NCI-H526 treated with DMSO at 0.1 percent for 48 hours (cell line): ENCODE results near the gene PARP4.
"Not testable (repeated sequence)": the region's sequence is repeated elsewhere in the genome, so short reads cannot be mapped to it uniquely, and the experiment has no call there.

Source experiments
- DNase-seq: peaks from one replicate; lab custom pipeline; 2025; lab: John Stamatoyannopoulos, UW

PARP4 gene

DNA sequence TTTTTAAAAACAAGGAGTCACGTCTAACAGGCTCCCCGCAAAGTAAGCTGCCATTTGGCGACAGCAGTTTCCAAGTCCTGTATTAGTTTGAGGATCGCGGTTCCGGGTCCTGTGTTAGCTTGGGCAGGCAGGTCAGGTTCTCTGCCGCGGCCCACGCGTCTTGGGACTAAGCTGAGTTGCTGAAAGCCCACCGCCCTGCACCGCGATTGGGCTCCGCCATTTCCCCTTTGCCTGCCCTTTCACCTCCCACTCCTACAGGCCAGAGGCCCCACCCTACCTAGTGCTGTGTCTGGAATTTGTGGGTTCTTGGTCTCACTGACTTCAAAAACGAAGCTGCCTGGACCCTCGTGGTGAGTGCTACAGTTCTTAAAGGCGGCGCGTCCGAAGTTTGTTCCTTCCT lies 6.8 kb downstream of the PARP4 start:
- DNase-seq, result no peak

DNA sequence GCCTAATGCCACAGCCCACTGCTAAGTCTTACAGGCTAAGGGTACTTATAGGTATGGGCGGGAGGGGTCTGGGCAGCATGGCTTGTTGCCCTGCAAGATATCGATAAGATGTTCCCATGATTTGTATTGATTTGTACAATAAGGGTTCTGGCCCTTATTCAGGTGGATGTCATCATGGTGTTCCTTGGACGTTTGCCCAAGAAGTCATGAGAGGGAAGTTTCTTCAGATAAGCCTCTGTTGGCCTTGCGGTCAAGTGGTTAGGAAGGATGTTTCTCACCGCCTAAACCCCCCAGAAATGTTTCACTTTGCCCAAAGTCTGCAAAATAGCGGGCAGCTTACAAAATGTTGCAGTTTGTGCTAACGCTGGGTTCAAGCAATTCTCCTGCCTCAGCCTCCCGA lies 7.3 kb downstream of the PARP4 start:
- DNase-seq, result no peak

DNA sequence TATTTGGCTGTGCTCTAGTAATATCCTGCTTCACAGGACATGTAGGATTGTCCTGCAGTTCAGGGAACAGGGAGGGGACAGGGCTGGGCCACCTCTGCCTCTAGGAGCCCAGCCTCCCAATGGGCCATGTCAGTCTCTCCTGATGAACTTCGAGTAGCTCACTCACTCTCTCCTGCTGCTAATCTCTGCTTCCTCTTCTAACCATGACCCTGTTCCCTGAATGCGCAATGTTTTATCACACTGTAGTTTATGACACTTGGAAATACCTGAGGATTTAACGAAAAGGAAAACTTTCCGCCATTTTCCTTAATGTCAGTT lies 9.2 kb downstream of the PARP4 start:
- no peak for DNase-seq

DNA sequence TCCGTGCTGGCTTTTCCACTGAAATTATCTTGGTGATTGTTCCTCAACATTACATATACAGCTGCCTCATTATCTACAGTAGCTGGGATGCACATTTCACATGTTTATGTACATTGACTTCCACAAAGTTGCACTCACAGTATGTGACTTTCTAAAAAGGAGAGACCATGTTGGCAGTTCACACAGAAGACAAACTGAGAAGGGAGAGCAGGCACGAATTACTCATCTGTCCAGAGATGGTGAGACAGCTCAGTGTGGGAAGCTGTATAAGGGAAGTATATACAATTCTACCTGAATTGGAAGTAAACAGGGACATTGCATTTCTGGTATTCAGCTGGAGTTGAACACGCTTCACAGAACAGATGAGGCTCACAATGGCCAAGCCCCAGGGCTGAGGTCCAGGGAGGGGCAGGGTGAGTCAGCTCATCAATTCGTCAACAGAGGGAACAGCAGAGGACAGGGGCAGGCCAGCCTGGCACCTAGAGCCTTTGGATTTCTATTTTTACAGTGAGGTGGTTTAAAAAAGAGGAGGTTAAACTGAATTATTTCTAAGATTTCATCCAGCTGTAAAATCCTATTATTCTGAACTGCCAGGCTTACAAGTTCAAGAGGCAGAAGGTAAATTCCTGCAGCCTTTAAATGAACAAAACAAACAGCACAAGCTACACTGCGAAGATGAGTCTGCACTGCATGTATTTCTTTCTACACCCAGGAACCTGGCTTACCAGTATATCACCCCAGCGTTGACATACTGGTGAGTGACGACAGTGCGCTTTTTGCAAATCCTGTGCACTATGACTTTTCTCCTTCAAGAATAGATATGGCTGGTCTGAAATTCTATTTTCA lies 9.8 kb downstream of the PARP4 start:
- DNase-seq, result no peak

DNA sequence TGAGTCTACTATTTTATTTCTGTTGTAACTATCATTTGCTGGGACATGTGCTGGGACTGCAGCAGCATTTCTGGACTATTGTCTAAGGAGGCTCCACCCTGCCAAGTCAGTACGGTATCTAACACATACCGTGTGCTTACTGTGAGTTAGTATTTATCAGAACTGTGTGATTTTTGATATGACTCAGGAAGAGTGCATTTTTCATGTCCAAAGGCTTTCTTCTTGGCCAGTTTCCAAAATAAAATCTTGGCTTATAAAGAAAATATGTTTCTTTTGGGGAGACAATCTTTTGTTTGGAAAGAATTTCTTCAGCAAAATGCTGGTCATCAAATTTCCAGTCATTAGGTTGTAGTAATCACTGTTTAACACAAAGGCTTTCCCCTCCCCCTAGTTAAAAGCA lies 11.6 kb downstream of the PARP4 start:
- no peak for DNase-seq

DNA sequence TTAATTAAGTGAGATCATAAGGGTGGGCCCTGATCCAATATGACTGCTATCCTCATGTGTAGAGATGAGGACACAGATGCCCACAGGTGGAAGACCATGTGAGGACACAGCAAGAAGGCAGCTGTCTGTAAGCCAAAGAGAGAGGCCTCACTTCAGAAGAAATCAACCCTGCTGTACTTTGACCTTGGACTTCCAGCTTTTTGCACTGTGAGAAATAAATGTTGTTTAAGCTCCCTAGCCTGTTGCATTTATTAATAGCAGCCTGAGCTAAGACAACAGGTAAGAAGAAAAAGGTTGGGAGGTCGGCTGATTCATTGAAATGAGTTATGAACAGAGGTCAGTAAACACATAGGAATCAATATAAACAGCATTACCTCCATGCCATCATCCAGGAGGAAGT lies 14.8 kb downstream of the PARP4 start:
- DNase-seq, result no peak

DNA sequence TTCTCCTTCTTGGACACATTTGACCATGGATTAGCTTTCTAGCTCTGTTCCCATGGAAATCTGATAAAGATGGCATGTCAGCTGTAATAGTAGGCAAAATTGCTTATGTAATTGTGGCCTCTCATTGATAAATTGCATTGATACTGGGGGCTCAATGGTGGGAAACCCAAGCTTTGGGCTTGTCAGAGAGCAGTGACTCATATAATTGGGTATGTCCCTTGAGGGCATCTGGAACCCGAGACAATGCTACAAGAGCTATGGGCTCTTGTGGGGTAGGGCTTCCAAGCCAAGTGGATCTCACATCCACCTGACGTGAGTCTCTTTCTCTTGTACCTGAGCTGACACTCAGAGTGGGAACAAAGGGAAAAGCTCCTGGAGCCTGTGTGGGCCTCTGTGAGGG lies 16.3 kb downstream of the PARP4 start:
- DNase-seq, result not testable (repeated sequence)

DNA sequence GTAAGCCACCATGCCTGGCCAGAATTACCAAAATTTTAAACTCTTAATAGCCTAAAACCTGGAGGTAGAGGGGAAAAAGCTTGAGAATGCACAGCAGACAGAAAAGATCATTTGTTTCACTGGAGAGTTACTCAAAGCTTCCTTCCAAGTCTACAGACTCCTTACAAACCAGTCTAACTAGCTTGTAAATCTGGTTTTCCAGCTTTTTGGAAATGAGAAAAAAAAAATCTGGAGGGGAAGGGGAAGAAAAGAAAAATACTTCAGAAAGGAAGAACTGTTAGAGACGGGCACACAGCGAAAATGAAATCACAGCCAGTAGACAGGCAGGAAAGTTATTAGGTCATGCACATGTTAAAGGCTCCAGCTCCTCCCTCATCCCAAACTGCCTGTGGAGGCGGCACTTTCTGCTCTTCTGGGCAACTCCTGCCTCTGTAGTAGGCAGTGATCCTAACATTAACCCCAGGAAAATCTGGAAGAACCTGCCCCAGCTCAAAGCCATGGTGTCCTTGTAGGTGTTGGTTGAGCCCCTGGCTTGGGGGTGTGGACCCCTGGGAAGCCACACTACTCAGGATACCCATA lies 17.3 kb downstream of the PARP4 start:
- DNase-seq, result no peak

DNA sequence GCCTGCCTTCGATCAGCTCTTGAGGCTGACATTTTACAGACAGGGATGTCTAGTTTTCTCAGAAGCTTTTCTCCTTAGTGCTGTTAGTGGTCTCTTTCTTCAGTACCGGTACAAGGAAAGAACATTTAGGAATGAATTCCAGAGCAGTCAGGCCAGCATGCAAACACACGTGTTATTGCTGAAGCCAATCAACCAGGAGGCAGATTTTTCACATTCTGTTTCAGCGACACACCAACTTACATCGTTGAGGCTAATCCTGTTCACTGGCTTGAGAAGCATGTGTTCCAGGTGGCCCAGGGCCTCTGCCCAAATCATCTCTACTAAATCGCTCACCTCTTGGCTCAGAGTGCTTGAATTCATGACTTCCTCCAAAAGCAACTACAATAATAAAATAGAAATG lies 19.2 kb downstream of the PARP4 start:
- DNase-seq, result no peak

DNA sequence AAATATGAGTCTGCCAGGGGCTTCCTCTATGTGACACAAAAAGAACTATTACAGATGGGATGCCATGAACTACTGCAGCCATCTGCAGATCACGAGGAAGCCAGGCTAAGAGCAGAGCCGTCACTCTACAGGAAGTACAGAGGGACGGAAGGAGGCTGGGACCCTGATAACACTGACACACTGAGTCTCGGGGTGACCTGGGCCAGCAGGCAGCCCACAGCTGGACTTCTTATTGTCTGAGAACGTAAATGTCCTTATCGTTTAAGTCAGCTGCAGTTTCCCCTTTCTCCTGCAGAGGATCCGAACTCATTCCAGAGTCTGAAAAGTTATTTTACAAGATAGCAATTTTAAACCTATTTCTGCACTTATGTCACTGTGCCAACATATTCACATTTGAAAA lies 20.7 kb downstream of the PARP4 start:
- DNase-seq, result no peak

DNA sequence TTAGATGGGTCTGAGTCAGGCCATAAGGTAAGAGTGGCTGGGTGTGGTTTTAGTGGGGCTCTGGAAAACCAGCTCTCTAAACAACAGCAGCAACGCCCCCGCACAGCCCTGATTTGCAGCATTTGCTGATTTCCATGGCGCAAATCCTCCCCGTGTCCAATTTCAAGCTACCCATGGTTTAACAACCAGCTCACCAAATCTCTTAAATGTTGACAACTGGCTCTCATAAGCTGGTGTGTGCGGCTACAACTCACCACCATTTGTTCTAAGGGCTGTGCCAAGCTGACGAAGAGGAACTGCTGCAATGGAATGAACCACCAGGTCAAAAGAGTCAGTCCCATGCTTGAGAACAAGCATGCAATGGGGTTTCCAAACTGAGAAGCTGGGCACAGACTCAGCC lies 22.9 kb downstream of the PARP4 start:
- DNase-seq, result no peak

DNA sequence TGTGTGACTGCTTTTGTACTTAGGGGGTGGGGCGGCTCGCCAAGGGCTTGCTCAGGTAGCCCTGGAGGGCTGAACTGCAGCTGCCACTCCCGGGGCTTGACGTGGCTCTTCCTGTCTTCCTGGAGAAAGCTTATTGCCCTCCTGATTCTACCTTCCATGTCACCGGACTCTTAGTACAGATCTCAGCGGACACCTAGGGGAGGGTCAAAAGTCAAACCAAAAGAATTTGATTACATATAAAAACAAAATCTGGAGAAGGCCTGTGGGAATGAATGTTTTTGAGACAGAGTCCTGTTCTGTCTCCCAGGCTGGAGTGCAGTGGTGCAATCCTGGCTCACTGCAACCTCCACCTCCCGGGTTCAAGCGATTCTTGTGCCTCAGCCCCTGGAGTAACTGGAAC lies 24.5 kb downstream of the PARP4 start:
- DNase-seq, result not testable (repeated sequence)

DNA sequence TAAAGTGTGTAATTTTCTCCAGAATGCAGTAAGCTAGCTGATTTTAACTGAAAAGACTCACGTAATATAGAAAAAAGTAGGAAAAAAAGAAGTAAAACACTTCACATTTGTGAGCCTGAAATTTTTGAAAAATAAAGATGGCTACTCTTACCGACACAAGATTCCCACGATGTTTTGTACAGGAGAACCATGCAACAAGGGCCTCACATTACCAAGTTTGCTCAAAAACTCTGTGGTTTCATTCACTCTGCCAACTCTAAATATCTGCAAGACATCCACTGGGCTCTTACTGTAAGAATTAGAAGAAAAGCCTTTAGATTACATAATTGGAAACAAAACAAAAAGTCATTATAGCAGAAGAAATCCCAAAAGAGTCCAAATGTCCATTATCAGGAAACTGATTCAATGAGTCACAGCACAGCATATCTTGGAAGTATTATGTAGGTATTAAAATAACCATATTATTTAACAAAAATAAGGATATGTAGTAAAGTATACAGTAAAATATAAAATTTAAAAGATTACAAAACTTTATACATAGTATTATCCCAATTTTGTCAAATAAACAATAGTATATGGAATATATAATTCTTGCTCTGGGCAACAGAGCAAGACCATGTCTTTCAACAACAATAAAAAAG lies 26.4 kb downstream of the PARP4 start:
- not testable (repeated sequence) for DNase-seq

DNA sequence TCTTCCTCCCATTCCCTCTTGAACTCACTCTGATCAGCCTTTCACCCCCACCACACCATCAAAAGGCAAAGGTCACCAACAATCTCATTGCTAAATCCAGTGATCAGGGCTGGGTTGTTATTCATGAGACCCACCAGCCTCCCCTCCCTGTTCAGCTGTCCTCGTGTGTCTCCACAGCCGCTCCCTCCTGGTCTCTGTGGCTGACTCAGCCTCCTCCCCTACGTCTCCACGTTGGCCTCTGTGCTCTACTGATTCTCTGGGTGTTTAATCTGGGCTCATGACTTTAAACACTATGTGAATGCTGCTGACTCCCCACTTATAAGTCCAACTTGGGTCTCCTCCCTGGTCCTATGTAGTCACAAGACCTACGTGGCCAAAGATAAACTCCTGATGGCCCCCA lies 38.9 kb downstream of the PARP4 start:
- DNase-seq, result no peak

DNA sequence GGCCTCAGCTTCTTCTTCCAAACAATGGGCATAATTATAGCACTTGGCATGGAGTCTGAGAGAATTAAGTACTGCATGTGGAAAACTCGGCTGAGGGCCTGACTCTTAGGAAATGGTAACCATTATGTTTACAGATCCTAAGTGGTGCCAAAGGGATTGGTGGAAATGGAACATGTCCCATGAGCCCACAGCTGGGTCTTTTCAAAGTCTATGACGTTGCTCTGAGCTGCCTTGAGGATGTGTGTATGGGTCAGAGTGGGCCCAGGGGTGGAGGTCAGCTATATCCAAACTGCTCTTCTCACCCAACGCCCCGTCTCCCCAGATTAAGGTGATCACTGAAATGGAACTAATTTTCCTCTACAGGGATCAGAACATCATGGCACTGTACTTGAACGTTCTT lies 40.4 kb downstream of the PARP4 start:
- not testable (repeated sequence) for DNase-seq

DNA sequence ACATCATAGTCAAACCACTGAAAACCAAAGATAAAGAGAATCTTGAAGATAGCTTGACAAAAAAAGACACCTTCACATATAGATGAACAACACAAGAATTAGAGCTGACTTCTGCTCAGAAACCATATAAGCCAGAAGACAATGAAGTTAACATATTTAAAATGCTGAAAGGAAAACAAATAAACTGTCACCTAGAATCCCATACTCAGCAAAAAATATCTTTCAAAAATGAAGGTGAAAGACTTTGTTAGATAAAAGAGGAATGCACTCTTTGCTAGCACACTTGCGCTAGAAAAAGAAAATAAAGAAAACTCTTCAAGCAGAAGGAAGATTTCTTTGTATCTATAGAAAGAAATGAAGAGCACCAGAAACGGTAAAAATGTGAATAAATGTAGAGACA lies 49.5 kb downstream of the PARP4 start:
- no peak for DNase-seq

DNA sequence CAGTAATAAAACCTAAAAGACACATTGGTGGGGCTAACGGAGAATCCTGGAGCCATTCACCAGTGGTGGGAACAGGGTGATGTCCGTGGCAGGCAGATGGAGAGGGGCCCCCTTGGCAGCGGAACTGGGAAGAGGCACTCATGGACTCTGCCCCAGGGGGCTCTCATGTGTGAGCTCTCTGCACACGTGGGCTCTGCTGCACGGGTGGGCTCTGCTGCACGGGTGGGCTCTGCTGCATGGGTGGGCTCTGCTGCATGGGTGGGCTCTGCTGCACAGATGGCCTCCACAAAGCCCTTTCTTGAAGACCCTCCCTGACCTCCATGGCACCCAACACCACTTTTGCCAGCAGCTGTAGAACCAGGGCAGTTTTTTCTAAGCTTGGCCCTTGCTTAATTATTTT lies 52.3 kb downstream of the PARP4 start:
- no peak for DNase-seq

DNA sequence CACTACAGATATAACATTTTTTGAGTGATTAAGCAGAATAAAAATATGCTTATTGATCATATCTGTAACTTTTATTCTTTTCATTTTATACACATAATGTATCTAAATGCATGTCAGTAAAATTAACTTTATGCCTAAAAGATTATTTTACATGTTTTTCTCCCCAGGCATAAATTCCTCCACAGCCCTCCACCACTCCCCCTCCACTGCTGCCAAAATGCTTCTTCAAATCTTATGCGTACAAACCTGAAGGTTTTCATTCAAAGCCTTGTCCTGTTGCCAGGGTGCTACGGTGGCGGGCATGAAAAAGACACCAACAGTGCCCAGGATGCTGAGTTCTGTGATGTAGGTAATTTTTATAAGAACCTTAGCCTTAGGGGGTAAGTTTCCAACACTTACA lies 52.9 kb downstream of the PARP4 start:
- no peak for DNase-seq

DNA sequence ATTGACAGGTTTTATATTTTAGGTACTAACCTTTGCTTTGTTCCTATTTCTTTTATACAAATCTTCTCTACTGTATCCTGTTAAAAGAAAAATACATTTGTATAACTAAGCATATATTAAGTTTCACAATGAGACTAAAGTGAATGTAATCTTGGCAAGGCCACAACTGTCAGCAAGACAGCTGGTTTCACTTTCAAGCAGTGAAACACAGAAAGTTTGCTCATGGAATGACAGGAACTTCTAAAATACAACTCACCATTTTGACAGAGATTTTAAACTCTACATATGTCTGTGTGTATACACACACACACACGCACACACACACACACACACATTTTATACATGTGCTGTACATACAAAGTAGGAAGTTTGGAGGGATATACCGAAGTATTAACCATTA lies 53.3 kb downstream of the PARP4 start:
- DNase-seq, result no peak

DNA sequence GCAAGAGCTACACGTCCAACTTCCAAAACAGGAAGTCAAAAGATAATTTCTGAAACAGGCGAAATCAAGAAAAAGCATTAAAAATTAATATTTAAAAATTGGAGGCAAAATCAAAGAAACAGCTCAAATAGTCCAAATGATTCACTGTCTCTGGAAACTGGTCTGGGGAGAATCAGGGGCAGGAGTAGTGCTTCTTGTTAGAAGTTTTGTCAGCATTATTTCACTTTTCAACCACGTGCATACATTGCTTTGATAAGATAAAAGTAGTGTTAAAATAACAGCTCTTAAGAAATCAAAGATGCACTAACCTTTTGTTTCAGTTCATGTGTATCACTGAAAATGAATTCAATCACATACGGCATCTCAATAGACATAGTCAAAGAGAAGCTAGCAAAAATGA lies 53.8 kb downstream of the PARP4 start:
- DNase-seq, result no peak

DNA sequence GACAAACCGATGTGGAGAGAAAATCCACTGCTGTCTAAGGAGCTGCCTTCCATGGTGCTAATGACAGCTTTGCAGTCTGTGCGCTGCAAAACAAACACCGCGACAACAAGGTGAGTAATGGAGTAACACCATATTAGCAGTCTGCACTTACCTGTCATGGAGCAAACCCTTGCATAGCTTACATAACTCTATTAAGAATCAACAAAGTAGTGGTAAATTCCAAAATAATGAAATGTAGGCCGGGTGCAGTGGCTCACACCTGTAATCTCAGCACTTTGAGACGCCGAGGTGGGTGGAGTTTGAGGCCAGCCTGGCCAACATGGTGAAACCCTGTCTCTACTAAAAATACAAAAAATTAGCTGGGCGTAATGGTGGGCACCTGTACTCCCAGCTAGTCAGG lies 56.2 kb downstream of the PARP4 start:
- no peak for DNase-seq

DNA sequence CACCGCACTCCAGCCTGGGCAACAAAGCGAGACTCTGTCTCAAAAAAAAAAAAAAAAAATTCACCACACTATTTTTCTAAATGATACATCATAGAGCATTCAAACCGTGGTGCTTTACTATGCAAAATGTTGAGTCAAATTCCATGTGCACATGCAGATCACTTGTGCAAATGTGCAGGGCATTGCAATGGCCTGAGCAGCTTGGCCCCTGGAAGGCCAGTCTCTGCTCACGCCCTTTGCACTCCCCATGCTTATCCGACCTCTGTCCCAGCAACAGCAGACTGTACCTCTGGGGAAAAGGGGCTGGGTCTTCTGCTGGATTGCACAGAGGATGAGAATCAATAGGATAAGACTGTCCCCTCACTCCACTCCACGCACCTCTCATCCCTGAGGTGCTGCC lies 58.5 kb downstream of the PARP4 start:
- no peak for DNase-seq

DNA sequence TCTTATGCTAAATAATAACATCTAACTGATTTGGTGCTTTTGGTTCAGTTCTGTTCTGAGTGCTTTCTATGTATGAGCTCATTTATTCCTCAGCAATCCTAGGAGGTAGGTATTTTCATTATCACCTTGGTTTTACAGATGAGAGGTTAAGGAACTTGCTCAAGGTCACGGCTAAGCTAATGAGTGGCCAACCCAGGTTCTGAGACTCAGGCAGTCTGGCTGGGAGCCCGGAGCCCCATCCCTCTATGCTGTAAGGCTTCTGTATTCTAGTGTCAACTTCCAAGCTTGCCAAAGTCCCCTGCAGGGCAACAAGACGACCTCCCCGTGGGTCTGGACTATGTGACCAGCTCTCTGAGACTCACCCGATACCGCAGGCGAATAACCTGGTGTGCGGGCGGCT lies 60.5 kb downstream of the PARP4 start:
- DNase-seq, result no peak

DNA sequence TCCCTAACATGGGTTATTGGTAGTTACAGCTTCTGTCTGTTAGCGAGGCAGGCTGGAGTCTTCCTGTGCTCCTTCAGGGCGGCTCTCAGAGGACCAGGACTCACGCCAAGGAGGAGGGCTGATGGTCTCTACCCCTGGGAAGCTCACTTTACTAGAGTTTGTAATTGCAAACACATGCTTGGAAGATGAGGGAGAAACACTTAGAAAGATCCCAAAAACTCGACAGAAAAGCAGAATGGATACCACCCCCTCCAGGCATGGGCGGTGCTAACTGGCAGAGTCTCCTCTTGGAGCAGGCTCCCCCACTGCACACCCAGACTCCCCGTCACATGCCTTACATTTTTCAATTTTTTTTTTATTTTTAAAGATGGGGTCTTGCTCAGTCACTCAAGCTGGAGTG lies 62.0 kb downstream of the PARP4 start:
- DNase-seq, result no peak
